ENCODE results near the gene GAPDHS.

GAPDHS gene

GRCh38 chr19:35533201-35533821 is at the start of gene GAPDHS:
TSS of gene GAPDHS (plus strand) at chr19:35533456. CDS start at chr19:35533528, 72 bp downstream.
- DNase-seq (ENCODE audit: low read depth) = no peak

- DNase-seq (ENCODE audit: low read depth) = no peak
These were observed 48.8 kb upstream of the GAPDHS start for GRCh38 chr19:35484252-35485036.

DNA sequence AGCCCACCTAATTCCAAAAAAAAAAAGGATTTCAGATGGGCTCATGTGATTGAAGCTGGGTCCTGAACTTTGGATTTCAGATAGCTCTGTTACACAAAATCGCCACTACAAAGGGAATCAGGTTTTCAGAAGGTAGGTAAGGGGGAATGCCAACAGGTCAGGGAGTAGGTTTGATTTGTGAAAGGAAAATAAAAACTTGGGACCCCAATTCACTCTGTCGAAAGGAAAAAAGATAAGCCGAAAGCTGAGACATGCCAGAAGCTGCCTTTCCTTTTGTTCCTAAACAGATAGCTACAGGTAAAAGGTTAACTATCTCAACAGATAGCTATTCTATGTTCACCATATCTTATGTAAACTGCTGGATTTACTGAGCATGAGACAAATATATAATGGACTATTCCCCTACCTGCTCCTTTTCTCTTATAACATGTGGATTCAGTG is 47.0 kb upstream of the GAPDHS start:
- DNase-seq (ENCODE audit: low read depth) = no peak

- no peak for DNase-seq (ENCODE audit: low read depth)
These were observed 45.5 kb upstream of the GAPDHS start for GRCh38 chr19:35487656-35488182.

DNA sequence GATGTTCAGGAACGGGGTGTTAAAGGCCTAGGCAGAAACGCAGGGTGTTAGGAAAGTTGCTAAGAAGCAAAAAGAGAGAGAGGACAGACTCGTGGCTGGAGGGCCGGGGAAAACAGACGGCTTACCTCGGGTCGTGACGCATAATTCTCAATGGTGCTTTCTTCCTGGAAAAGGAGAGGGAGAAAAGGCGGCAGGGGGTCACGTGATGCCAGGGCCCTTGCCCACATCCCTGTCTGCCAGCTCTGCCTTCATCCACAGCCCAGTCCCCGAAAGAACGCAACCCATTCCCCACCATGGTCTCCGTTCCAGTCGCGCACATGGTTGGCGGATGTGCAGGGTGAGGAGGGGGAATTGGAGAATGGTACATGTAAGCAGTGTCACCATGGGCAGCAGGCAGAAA is 44.6 kb upstream of the GAPDHS start:
- DNase-seq (ENCODE audit: low read depth) = no peak

DNA sequence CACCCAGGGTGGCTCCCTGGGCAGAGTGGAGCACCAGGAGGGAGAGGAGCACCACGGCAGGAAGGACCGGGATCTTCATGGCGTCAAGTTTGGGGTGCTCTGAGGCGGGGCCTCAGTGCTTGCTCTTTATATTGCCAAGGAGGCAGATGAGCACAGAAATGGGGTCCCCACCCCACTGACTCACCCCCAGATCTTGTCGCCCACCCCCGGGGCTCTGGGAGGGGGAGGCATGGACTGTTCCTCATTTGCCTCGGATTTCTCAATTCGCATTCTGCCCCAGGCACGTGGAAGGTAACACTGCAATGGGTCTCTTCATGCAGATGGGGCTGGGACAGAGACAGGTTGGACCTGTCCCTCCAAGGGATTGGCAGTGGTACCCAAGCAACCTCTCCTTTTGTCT is 42.9 kb upstream of the GAPDHS start, which contains the start of gene KRTDAP:
Gene KRTDAP (minus strand): TSS at position 101 of the 400 bp plus-strand sequence. CDS start 22 bp downstream, at position 79.
- no peak for DNase-seq (ENCODE audit: low read depth)

GRCh38 chr19:35491836-35492360 is 41.4 kb upstream of the GAPDHS start:
- DNase-seq (ENCODE audit: low read depth) = no peak

DNA sequence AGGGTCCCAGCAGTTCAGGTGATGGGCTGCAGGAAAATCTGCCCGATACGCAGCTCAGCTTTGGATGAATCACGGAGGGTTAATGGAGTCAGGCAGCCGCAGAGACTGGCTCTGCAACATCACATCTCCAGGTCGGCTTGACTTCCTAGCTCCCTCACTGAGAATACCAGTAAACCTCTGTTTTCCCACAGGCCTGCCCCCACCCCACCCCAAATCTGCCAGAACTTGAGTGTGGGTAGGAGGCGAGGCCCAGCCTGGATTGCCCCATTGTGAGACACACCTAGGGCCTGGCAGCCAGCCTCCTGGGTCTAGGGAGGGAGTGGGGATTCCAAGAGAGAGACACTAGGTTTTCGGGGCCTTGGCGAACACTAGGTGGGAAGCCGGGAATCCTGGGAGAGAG is 39.3 kb upstream of the GAPDHS start:
- no peak for DNase-seq (ENCODE audit: low read depth)

DNA sequence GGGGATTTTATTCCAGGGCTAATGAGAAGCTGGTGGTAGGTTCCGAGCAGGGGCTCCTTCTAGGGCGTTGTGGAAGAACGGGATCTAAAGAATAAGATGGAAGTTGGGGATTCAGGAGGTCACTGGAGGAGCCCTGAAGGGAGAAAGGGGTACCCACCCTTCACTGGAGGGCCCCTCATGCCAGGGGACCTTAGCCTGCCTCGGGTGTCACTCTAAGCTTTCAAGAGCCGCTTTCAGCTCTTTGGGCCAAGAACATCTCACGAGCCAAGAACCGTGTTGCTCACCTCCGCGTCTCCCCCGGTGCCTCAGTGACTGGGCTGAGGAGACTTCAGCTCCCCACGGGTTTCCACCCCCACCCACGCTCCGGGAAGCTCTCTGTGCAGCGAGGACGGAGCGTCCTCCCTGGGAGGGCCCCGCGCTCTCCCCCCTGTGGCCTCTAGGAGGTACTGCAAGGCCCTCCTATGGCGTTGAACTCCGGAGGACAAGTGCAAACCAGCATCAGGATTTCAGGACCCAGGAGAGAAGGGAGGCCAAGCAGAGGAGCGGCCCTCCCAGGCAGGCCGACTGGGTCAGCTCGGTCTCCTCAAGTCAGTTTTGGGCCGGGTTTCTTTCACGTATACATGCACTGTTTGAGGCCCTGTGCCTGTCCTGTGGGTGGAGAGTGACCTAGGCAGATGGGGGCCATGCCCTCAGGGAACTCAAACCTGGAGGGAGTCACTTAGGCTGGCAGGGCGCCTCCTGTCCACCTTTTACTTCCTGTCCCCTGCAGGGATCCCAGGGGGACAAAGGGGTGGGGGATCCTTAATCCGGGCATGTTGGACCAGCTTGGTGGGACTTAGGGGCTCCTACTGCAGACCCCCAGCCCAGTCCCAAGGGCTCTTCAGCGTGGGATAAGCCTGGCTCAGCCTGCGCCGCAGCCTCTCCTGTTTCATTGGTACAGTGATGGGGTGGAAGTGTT is 37.9 kb upstream of the GAPDHS start:
- DNase-seq (ENCODE audit: low read depth) = no peak

DNA sequence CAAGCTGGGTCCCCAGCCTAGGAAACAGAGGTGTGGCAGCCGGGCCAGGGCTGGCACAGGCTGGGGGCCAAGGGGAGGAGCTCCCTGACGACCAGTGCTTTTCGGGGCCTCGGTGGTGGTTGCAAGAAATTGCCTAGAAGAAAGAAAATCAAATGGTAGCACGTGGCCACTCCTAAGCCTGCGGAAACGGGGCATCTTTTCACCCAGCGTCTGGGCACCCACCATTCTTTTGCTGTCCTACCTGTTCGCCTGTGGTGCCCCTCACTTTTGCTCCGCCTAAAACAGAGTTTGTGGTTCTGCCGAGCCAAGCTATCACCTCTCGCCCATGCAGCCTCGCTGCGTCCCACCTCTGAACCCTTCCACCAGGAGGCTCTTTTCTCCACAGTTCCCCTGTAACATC is 35.9 kb upstream of the GAPDHS start:
- no peak for DNase-seq (ENCODE audit: low read depth)

GRCh38 chr19:35498220-35498619 is 35.0 kb upstream of the GAPDHS start:
- no peak for DNase-seq (ENCODE audit: low read depth)

- no peak for DNase-seq (ENCODE audit: low read depth)
These were observed 34.2 kb upstream of the GAPDHS start for GRCh38 chr19:35498984-35499527.

DNA sequence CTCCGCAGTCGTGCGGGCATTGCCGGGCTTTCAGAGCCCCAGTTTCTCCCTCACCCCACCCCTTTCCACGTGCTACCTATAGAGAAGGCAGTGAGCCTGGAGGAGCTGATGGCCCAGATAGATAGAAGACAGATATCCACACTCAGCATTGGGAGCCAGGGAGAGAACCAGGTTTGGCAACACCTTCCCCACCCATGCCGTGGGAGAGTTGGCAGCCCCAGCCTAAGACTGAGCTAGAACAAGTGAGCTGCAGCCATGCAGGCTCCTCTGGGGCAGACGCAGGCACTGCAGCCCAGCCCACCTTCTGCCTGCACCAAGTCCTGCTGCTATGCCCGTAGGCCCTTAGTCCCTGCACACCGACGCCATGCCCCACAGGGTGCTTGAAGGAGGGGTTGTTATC is 32.6 kb upstream of the GAPDHS start:
- no peak for DNase-seq (ENCODE audit: low read depth)

- DNase-seq (ENCODE audit: low read depth) = no peak
These were observed 31.6 kb upstream of the GAPDHS start for GRCh38 chr19:35501684-35502083.

DNA sequence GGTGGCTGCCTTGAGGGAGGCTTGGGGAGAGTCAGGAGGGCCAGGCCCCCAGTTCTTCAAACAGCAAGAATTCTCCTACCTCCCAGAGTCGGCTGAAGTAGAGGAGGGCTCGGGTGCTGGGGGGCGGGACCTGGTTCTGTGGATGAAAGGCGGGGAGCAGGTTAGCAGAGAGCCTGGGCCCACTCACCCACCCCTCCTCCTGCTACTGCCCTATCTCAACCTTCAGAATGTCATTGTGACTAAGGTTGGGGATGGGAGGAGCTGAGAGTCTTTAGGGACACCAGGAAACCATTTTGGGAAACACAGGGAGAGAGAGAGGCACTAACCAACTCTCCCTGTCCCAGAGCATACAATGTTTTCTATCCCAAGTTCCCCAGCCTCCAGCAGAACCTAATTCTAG is 30.5 kb upstream of the GAPDHS start:
- DNase-seq (ENCODE audit: low read depth) = no peak

DNA sequence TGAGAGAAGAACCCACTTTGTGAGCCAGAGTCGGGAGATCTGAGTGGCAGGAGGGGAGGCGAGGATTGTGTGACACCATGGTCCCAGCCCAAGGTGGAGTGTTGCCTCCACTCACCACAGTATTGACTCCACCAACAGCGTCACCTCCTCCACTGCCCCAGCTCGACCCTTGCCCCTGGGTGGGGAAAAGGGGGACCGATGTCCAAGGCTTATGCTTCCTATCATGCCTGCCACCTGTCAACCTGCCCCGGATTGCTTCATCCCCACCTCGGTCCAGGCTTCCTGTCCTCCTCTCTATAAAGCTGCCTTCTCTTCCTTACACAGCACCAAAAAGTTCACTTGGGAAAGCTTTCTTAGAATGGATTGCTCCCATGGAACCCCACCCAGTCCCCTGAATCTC is 27.2 kb upstream of the GAPDHS start:
- no peak for DNase-seq (ENCODE audit: low read depth)

DNA sequence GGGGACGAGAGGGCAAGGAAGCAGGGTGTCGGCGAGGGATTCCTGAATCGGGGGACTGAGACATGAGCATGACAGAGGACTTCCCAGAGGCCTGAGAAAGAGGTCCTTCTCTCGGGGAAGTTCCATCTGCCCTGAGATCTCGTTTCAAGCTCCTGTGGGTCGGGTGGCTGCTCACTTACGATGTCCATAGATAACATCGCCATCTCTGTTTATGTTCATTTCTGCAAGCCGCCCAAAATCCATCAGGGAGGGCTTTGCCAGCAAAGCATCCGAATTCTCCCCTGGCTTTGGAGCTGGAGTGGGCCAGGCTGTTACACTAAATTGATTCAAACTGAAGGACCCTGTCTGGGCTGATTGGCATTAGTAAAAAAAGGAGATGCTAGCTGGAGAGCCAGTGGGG is 25.7 kb upstream of the GAPDHS start:
- no peak for DNase-seq (ENCODE audit: low read depth)

- DNase-seq (ENCODE audit: low read depth) = no peak
These were observed 25.1 kb upstream of the GAPDHS start for GRCh38 chr19:35508129-35508528.

GRCh38 chr19:35509018-35509652 is 24.1 kb upstream of the GAPDHS start:
- DNase-seq (ENCODE audit: low read depth) = no peak

- no peak for DNase-seq (ENCODE audit: low read depth)
These were observed 23.2 kb upstream of the GAPDHS start for GRCh38 chr19:35509861-35510625.

All from GM04503 (cell line).